HTERT RPE-1 (cell line): ENCODE results near the gene MAD2L2.
"Not testable (repeated sequence)": the region's sequence is repeated elsewhere in the genome, so short reads cannot be mapped to it uniquely, and the experiment has no call there.

ENCODE experiments used
- in situ Hi-C: fragments of 300-500 bp; cut with MboI; formaldehyde crosslinking; loops from 4 replicates; pipeline ENCODE4 v1.14.3; 2020; ENCODE audit warnings: low sequenced_read_pairs

MAD2L2 gene

DNA sequence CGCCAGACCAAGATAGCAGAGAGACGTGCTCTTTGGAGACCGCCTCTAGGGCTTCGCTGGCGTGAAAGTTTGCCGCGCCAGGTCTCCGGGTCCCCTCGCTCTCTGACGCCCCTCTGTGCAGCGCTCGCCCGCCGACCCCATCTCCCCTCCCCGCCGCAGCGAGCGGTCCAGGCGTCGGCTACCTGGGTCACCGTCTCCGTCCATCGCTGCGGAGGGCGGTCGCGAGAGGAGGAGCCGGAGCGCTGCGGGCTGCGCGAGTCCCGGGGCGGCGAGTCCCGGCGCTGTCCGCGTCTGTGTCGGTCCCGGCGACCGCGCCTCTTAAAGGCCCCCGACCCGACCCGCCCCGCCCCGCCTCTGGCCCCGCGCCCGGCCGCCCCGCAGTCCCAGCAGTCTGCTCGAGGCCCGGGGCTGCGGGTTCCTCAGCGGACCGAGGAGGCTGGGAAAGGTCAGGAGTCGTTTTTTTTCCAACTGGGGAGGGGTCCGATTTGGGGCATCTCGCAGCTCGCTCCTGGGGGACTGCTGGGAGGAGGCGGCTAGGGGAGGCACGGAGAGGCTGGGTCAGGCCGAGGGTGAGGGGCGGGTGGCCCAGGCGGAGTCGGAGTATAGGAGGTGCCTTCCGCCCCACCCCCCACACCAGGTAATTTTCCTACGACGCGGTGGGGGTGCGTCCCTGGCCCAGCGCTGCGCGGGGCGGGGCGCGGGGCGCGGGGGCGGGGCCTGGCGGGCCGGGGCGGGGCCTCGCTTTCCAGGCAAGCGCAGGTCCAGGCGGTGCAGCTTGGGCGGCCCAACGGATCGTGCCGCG, 26.6 kb downstream of the MAD2L2 start, which contains the start of the genes FBXO2 and FBXO44:
FBXO2 (minus strand) TSS at position 293 of the 802 bp plus-strand sequence; CDS start at position 204, 89 bp downstream.
FBXO44 (plus strand) TSS at position 741 of the 802 bp plus-strand sequence. CDS start 959 bp downstream, outside the sequence.
- in situ Hi-C loops, result no loop called here

DNA sequence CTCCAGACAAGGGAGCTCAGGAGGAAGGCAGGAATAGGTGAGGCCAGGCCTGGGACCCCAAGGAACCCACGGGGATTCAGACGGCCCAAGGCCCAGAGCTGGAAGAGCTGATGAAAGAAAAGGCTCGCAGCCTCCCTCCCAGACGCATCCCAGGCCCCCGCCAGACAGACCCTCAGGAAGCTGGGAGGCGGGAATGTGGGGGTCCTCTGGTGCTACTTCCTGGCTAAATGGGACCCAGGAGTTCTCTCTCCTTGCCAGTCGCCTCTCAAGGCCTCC, 27.1 kb downstream of the MAD2L2 start:
- in situ Hi-C loops, result no loop called here

- in situ Hi-C loops, result no loop called here
These were observed 27.7 kb downstream of the MAD2L2 start for GRCh38 chr1:11653101-11653860.

- in situ Hi-C loops, result no loop called here
These were observed 28.7 kb downstream of the MAD2L2 start for GRCh38 chr1:11652203-11652780.

DNA sequence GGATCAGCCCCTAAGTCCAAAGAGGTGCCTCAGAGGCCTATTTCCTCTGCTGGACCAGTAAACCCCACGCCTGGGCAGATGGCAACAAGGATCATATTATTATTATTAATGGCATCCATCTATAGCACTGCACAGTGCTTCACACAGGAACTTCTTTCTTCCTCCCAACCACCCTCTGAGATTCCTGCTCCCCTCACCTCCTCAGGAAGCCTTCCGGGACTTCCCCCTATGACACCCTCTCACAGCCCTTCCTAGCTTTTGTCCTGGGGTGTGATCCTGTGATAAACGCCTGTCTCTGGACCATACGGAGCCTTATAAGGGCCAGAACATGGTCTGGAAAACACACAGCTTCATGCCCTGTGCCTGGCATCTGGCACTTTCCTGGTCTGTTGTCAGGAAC, 29.9 kb downstream of the MAD2L2 start:
- in situ Hi-C loops, result no loop called here

DNA sequence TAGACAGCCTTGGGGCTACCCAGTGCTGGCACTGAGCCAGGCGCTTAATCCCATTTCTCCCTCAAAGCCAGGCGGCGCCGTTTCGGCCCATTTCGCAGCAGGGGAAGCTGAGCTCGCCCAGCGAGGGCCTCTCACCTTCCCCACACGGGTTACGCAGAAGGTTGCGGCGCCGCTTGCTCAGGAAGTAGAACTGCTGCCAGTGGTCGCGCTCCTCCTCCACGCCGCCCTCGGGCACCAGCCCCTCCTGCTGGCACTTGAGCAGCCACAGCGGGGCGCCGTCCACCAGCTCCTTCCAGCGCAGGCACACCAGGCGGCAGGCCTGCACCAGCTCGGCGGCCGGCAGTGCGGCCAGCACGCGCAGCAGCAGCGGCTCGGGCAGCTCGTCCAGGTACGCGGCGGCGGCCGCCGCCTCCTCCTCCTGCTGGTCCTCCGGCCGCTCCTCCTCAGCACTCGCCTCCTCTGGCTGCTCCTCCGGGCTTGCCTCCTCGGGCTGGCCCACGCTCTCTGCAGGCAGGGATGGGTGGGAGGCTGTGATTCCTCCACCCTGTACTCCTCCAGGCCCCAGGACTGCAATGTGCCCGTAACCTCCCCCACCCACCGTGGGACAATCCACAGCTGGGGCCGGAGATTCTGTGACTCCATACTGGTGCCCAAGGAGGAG, 30.5 kb downstream of the MAD2L2 start:
- in situ Hi-C loops, result no loop called here

GRCh38 chr1:11649624-11650330, 31.2 kb downstream of the MAD2L2 start:
- in situ Hi-C loops, result no loop called here

GRCh38 chr1:11649237-11649623, 31.7 kb downstream of the MAD2L2 start:
- in situ Hi-C loops, result no loop called here

DNA sequence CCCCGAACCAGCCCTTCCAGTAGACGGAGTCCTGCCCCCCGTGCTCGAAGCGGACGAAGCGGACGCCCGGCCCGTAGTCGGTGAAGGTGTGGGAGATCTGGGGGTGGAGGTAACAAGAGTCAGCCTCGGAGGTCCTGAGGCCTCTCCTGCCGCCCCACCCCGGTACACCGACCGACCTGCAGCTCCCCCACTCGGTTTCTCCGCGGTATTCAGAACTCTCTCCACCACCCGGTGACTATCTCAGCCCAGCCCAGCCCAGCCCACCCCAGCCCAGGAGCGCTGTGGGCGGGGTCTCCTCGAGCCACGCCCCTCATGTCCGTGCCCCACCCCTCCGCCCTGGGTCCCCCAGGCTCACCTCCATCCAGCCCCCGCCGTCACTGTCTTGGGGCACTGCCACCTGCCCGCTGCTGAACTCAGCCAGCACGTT, 32.2 kb downstream of the MAD2L2 start:
- in situ Hi-C loops, result no loop called here

DNA sequence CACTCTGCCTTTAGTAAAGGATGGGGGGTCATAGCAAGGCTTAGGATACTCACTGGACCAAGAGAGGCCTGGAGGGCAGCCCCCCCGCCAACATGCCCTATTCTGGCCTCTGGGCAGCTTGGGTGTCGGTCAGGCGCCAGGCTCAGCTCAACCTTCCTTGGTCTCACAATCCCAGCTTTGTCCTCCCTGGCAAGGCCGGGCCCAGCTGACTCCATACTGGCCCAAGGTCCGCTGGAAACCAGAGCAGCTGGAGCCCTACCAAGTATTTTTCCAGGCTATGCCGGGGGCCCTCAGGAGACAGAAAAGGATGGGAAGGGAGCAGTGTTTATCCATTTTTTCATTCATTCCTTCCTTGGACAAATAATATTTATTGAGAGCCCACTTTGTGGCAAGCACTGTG, 32.9 kb downstream of the MAD2L2 start:
- in situ Hi-C loops, result no loop called here

DNA sequence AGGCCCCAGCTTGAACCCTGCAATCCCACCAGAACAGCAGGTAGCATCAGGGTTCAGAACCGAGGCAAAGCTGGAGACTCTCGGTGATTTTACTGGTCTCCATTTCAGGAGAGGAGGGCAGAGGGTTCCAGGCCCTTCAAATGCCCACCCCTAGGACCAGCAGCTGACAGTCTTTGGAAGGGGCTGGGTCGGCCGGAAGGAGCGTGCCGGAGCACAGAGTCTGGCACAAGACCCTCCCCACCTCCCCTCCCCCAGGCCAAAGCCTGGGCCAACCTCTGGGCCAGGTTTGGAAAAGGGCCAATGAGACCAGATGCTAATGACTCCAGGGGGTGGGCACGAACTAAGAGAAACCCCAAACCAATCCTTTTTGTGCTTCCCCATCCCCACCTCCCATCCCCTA, 33.6 kb downstream of the MAD2L2 start:
- in situ Hi-C loops, result no loop called here

- in situ Hi-C loops, result no loop called here
These were observed 34.6 kb downstream of the MAD2L2 start for GRCh38 chr1:11646317-11646716.

- in situ Hi-C loops, result no loop called here
These were observed 35.2 kb downstream of the MAD2L2 start for GRCh38 chr1:11645670-11646265.

DNA sequence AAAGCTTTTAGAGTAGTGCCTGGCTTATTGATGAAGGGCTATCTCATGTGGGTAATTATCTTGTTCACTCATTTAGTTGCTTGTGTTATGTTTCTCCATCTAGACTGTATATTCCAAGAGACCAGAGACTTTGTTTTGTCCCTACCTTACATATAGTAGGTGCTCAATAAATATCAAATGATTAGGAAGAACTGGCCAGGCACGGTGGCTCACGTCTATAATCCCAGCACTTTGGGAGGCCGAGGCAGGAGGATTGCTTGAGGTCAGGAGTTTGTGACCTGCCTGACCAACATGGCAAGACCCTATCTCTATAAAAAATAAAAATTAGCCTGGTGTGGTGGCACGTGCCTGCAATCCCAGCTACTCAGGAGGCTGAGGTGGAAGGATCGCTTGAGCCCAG, 35.7 kb downstream of the MAD2L2 start:
- in situ Hi-C loops, result no loop called here

- in situ Hi-C loops, result no loop called here
These were observed 37.2 kb downstream of the MAD2L2 start for GRCh38 chr1:11643782-11644181.

DNA sequence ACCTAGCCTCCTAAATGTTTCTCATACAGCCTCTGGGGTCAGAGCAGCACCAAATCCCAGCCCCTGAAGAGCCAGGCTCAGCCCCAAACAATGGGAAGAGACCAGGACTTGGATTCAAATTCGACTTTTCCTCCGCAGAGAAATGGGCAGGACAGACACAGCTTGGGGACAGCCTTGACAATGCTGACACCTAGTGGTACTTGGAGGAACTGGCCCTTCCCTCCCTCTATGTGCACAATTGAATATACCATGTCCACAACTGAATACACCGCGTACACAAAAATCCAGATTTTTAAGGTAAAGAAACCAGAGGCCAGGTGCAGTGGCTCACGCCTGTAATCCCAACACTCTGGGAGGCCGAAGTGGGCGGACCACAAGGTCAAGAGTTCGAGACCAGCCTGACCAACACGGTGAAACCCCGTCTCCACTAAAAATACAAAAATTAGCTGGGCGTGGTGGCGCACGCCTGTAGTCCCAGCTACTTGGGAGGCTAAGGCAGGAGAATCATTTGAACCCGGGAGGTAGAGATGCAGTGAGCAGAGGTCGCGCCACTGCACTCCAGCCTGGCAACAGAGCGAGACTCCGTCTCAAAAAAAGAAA, 38.4 kb downstream of the MAD2L2 start:
- in situ Hi-C loops, result not testable (repeated sequence)

- in situ Hi-C loops, result no loop called here
These were observed 39.1 kb downstream of the MAD2L2 start for GRCh38 chr1:11641776-11642305.

DNA sequence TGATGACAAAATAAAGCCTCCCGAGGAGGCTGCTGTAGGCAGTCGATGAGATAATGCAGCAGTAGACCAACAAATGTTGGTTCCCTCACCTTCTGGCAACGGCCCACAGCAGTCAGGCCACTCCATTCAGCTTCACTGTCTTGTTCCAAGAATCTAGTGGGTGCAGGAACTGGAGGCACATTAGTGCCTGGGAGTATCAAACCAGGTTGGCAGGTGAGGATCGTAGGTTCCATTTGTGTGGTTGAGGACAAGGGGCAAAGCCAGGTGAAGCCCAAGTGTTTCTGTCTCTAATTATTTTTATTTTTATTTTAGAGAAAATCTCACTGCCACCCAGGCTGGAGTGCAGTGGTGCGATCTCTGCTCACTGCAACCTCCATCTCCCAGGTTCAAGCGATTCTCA, 40.0 kb downstream of the MAD2L2 start:
- in situ Hi-C loops, result no loop called here

- in situ Hi-C loops, result no loop called here
These were observed 40.8 kb downstream of the MAD2L2 start for GRCh38 chr1:11640101-11640500.

DNA sequence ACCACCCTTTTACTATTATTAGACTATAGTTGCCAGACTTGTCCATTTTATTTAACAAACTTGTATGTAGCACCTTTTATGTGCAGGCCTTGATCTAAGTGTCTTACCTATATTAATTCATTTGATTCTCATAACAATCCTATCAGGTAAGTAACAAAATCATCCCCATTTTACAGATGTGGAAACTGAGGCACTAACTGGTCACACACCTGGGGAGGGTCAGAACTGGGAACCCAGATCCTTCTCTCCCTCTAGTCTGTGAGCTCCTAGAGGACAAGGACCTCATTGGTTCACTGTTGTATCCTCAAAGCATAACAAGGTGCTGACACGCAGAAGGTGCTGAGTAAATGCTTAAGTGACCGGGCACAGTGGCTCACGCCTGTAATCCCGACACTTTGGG, 41.6 kb downstream of the MAD2L2 start:
- in situ Hi-C loops, result no loop called here
